ENCODE data around the gene LMNTD2.

LMNTD2 gene

DNA sequence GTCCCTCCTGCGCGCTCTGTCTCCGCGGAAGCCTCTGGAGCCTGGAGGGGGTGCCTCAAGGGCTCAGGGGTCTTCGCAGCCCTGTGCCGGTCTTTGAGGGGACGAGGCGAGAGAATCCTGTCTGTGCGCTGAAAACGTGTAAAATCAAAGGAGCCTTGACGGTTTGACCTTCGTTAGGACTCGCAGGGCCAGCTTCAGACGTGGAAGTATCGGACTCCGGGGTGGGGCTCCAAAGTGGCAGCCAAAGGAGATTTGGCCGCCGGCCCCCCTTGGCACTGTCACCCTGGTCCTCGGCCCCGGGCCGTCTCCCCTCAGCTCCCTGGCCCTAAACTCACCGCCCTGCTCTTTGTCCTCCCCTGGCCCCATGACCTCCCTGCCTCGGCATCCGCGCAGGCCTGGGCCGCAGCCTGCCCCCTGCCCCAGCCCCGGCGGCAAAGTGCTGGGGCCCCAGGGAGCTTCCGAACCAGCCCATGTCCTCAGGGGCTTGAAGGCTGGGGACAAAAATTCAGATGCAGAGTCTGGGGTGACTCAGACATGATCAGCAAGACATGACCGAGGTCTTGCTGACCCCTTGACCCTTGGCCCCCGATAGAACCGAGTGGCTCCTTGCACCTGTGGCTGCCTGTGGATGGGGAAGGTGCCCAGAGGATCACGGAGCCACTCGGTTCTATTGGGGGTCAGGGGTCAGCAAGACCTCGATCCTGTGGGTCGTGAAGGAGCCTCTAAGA lies 8.8 kb upstream of the LMNTD2 start:
- TF ChIP-seq TCF12 (IDR thresholded peaks at IDR 0.05; ENCODE audit: low read depth): no peak
- no peak for TF ChIP-seq ZBTB7A (IDR thresholded peaks at IDR 0.05; ENCODE audit: low read depth)
- TF ChIP-seq, protein P1, sequence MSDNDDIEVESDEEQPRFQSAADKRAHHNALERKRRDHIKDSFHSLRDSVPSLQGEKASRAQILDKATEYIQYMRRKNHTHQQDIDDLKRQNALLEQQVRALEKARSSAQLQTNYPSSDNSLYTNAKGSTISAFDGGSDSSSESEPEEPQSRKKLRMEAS (IDR thresholded peaks at IDR 0.05): no peak
- no peak for TF ChIP-seq FOXM1 (IDR thresholded peaks at IDR 0.05; ENCODE audit: borderline replicate concordance, low read depth)
- TF ChIP-seq TAF1 (IDR thresholded peaks at IDR 0.05; ENCODE audit: low read depth): no peak
- no peak for TF ChIP-seq TEAD4 (IDR thresholded peaks at IDR 0.05)
- no peak for TF ChIP-seq CEBPB (IDR thresholded peaks at IDR 0.05)
- TF ChIP-seq EGR1 (IDR thresholded peaks at IDR 0.05): no peak

DNA sequence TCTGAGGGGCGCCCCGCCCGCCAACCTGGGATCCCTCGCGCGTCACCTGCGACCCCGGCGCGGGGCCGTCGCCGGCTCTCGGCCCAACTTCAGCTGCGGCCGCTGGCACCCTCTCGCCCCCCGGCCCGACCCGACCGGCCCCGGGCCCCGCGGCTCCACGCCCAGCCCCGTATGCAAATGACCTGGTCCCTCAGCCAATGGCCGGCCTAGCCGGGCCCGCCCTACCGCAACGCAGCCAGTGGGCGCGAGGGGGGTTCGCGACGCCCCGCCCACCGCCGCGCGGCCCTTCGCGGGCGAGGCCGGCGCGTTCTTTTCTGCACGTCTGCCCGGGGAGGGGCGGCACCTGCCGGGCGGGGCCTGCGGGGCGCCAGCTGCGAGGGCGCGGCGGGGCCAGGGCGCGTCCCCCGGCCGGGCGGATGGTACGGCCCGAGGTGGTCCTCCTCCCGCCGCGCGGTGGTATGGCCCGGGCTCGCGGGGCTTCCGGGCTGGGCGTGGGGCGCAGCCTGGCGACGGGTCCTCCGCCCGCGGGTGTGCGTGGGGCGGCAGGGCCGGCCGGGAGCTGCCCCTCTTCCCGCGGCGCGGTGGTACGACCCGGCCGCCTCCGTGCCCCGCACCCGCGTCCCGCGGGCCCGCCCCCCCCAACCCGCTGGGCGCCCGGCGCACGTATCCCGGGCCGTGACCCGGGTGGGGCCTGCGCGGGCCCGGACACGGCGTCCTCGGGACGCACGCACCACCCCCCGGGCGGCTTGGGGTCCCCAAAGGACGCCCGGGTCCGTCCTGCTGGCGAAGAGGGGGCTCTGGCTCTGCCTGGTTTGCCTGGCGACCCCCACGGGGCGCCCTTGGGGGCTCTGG lies 8.0 kb upstream of the LMNTD2 start:
- TF ChIP-seq CREB1 (IDR thresholded peaks at IDR 0.05; ENCODE audit: low read depth) (no peak), TEAD4 (IDR thresholded peaks at IDR 0.05) (no peak), FOXM1 (IDR thresholded peaks at IDR 0.05; ENCODE audit: borderline replicate concordance, low read depth) (no peak), TAF1 (IDR thresholded peaks at IDR 0.05; ENCODE audit: low read depth) (peak; percentile 5; the same call in 1 of the 2 replicates), NFIC (IDR thresholded peaks at IDR 0.05) (no peak), EP300 (IDR thresholded peaks at IDR 0.05; ENCODE audit: borderline replicate concordance) (no peak), TCF12 (IDR thresholded peaks at IDR 0.05; ENCODE audit: low read depth) (no peak), ZBTB7A (IDR thresholded peaks at IDR 0.05; ENCODE audit: low read depth) (peak; percentile 68), RAD21 (IDR thresholded peaks at IDR 0.05; ENCODE audit: low read depth) (no peak), YY1 (IDR thresholded peaks at IDR 0.05; ENCODE audit: low read depth) (0 out of 2 replicates have a peak, but pooled peaks have one; percentile 27), CEBPB (IDR thresholded peaks at IDR 0.05) (no peak), EGR1 (IDR thresholded peaks at IDR 0.05) (no peak)
- TF ChIP-seq, protein P1 (IDR thresholded peaks at IDR 0.05): peak; percentile 31; the same call in 1 of the 2 replicates
- TF ChIP-seq, protein P2, sequence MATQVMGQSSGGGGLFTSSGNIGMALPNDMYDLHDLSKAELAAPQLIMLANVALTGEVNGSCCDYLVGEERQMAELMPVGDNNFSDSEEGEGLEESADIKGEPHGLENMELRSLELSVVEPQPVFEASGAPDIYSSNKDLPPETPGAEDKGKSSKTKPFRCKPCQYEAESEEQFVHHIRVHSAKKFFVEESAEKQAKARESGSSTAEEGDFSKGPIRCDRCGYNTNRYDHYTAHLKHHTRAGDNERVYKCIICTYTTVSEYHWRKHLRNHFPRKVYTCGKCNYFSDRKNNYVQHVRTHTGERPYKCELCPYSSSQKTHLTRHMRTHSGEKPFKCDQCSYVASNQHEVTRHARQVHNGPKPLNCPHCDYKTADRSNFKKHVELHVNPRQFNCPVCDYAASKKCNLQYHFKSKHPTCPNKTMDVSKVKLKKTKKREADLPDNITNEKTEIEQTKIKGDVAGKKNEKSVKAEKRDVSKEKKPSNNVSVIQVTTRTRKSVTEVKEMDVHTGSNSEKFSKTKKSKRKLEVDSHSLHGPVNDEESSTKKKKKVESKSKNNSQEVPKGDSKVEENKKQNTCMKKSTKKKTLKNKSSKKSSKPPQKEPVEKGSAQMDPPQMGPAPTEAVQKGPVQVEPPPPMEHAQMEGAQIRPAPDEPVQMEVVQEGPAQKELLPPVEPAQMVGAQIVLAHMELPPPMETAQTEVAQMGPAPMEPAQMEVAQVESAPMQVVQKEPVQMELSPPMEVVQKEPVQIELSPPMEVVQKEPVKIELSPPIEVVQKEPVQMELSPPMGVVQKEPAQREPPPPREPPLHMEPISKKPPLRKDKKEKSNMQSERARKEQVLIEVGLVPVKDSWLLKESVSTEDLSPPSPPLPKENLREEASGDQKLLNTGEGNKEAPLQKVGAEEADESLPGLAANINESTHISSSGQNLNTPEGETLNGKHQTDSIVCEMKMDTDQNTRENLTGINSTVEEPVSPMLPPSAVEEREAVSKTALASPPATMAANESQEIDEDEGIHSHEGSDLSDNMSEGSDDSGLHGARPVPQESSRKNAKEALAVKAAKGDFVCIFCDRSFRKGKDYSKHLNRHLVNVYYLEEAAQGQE (IDR thresholded peaks at IDR 0.05; ENCODE audit: low read depth): no peak
- TF ChIP-seq, protein P3, sequence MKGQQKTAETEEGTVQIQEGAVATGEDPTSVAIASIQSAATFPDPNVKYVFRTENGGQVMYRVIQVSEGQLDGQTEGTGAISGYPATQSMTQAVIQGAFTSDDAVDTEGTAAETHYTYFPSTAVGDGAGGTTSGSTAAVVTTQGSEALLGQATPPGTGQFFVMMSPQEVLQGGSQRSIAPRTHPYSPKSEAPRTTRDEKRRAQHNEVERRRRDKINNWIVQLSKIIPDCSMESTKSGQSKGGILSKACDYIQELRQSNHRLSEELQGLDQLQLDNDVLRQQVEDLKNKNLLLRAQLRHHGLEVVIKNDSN (IDR thresholded peaks at IDR 0.05): 0 out of 2 replicates have a peak, but pooled peaks have one; percentile 1

DNA sequence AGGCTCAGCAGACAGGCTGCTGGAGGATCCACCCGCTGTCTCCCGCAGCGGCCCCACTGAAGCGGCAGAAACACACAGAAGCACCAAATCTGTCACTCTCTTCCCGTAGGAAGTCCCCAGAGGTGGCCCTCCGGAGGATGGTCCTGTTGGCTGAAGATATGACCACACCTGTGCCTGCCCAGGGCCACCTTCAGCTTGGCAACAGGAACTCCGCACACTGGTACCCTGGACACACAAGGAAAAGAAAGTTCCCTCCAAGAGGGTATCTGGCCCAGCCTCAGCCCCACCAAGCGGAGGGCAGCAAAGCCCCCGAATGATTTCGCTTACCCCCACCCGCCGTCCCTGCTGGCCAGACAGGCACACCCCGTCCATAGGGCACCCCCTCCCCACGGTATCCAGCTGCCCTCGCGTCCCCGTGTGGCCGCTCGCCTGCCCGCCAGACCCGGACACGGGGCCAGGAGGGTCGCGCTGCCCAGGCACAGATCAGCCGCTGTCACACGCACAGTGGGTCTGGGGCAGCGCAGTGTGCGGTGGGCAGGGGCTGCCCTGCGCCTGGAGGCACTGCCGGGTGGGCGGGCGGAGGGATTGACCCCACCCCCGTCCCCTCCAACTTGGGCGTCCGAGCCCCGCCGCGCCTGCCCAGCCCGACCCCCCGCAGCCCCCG lies 7.2 kb upstream of the LMNTD2 start:
- TF ChIP-seq, protein P3 (IDR thresholded peaks at IDR 0.05): 0 out of 2 replicates have a peak, but pooled peaks have one; percentile 1
- no peak for TF ChIP-seq EP300 (IDR thresholded peaks at IDR 0.05; ENCODE audit: borderline replicate concordance)
- no peak for TF ChIP-seq RAD21 (IDR thresholded peaks at IDR 0.05; ENCODE audit: low read depth)
- no peak for TF ChIP-seq CEBPB (IDR thresholded peaks at IDR 0.05)
- TF ChIP-seq ZBTB7A (IDR thresholded peaks at IDR 0.05; ENCODE audit: low read depth): peak; percentile 93; the same call in 1 of the 2 replicates
- no peak for TF ChIP-seq YY1 (IDR thresholded peaks at IDR 0.05; ENCODE audit: low read depth)

DNA sequence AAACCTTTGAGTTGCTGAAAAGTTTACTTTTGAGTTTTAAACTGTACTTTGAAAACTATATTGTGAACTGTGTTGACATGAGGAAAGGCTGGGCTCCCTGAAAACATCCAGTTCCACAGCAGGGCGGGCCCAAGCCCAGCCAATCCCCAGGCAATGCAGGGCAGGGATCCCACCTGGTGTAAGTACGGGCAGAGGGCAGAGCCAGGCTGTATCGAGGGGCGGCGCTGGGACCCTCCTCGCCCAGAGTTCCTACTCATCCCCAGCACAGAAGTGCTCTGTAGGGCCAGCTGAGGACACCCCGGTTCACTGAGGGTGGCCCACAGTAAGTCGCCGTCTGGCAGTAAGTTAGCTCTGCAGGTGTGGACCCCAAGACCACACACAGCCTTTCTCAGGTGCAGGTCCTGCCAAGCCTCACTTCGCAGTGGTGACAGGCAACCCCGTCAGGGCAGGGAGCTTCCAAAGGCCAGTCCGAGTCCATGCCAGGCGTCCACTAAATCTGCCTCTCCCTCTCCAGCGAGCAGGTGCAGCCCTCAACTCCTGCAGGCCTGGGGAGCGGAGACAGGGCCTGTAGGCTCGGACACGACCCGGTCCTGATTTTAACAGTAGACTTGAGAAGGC lies 6.6 kb upstream of the LMNTD2 start:
- TF ChIP-seq EP300 (IDR thresholded peaks at IDR 0.05; ENCODE audit: borderline replicate concordance) (no peak), EGR1 (IDR thresholded peaks at IDR 0.05) (no peak), RAD21 (IDR thresholded peaks at IDR 0.05; ENCODE audit: low read depth) (no peak), TCF12 (IDR thresholded peaks at IDR 0.05; ENCODE audit: low read depth) (no peak), ZBTB7A (IDR thresholded peaks at IDR 0.05; ENCODE audit: low read depth) (no peak), TAF1 (IDR thresholded peaks at IDR 0.05; ENCODE audit: low read depth) (no peak), NFIC (IDR thresholded peaks at IDR 0.05) (no peak), FOXM1 (IDR thresholded peaks at IDR 0.05; ENCODE audit: borderline replicate concordance, low read depth) (no peak), TEAD4 (IDR thresholded peaks at IDR 0.05) (no peak), CEBPB (IDR thresholded peaks at IDR 0.05) (no peak), YY1 (IDR thresholded peaks at IDR 0.05; ENCODE audit: low read depth) (no peak), CREB1 (IDR thresholded peaks at IDR 0.05; ENCODE audit: low read depth) (no peak)
- TF ChIP-seq, protein P2 (IDR thresholded peaks at IDR 0.05; ENCODE audit: low read depth): no peak
- TF ChIP-seq, protein P1 (IDR thresholded peaks at IDR 0.05): no peak
- TF ChIP-seq, protein P3 (IDR thresholded peaks at IDR 0.05): no peak
